Colonic mucosa (tissue), 4 donors: ENCODE data around the gene ZNF554. TPM values are rescaled to one million over a fixed set of nuclear protein-coding genes. Genes with fewer than 3 reads are reported as not detected.
A peak's percentile ranks its signal among the peaks of the same experiment; 100 is the strongest.

Source experiments
- DNase-seq: peaks from one replicate; pipeline ENCODE4 v3.0.0-alpha.2; 2020
- H3K27ac ChIP-seq: fragments of 200-600 bp; one replicate; pipeline ENCODE4 v1.8.0; 2021
- H3K27me3 ChIP-seq: fragments of 200-600 bp; one replicate; pipeline ENCODE4 v1.8.0; 2021
- H3K36me3 ChIP-seq: fragments of 200-600 bp; one replicate; pipeline ENCODE4 v1.8.0; 2021
- H3K4me1 ChIP-seq: fragments of 200-600 bp; one replicate; pipeline ENCODE4 v1.8.0; 2021; ENCODE audit warnings: mild to moderate bottlenecking
- H3K4me3 ChIP-seq: fragments of 200-600 bp; one replicate; pipeline ENCODE4 v1.8.0; 2021
- H3K9ac ChIP-seq, 2 donors: one replicate each; pipeline ENCODE4 v1.7.0; 2013; ENCODE audit warnings: control low read depth in 2 of 2, low read depth in 2 of 2, low read length in 2 of 2
- H3K9me3 ChIP-seq: fragments of 200-600 bp; one replicate; pipeline ENCODE4 v1.8.0; 2021
- intact Hi-C: fragments of 100-400 bp; cut with DNase I; formaldehyde crosslinking; loops from one replicate; pipeline ENCODE4 v1.14.1; 2022
- total RNA-seq, 2 donors: library from RNA; stranded (reverse); fragmentation: NEBNext Ultra II Directional in 1 of 2; extraction: Animal tissue kit (Norgen Biotek cat#: 25700) in 1 of 2; gene quantifications; one replicate each; pipeline ENCODE4 v1.2.1, GENCODE V29; 2021
- TF ChIP-seq, protein P1 (sequence below): fragments of 200-600 bp; IDR thresholded peaks from one replicate; pipeline ENCODE4 v1.8.0; 2022; ENCODE audit warnings: antibody characterized with exemption, mild to moderate bottlenecking
- donor health status: healthy.
- donor health status: DM: no; HTN: no; CAD: no.
- donor health status: DM: no; HTN: no; CAD: no.

Gene ZNF554
- total RNA-seq, 2 donors from 2014 or later, result 3.0 to 5.1 TPM

DNA sequence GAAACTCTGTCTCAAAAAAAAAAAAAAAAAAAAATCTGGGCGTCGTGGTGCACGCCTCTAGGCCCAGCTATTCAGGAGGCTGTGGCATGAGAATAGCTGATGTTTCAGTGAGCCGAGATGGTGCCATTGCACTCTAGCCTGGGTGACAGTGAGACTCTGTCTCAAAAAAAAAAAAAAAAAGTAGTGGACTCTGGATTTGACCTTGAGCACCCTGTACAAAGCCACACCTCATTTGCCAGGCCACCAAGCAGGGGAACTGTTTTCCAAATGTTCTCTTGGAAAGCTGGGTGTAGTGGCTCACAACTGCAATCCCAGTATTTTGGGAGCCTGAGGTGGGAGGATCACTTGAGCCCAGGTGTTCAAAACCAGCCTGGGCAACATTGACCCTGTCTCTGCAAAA is 17.8 kb downstream of the ZNF554 start:
- H3K27me3 ChIP-seq, result no peaks in the 10 kb centered on the region
- peaks cover 14% of the 10 kb centered on the region for H3K9me3 ChIP-seq
- peaks cover 6% of the 10 kb centered on the region for H3K36me3 ChIP-seq
- H3K4me1 ChIP-seq, result no peaks in the 10 kb centered on the region
- H3K9ac ChIP-seq, result no peak overlapping the region
- TF ChIP-seq, protein P1, sequence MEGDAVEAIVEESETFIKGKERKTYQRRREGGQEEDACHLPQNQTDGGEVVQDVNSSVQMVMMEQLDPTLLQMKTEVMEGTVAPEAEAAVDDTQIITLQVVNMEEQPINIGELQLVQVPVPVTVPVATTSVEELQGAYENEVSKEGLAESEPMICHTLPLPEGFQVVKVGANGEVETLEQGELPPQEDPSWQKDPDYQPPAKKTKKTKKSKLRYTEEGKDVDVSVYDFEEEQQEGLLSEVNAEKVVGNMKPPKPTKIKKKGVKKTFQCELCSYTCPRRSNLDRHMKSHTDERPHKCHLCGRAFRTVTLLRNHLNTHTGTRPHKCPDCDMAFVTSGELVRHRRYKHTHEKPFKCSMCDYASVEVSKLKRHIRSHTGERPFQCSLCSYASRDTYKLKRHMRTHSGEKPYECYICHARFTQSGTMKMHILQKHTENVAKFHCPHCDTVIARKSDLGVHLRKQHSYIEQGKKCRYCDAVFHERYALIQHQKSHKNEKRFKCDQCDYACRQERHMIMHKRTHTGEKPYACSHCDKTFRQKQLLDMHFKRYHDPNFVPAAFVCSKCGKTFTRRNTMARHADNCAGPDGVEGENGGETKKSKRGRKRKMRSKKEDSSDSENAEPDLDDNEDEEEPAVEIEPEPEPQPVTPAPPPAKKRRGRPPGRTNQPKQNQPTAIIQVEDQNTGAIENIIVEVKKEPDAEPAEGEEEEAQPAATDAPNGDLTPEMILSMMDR, result no peak
- no peak overlapping the region for H3K27ac ChIP-seq
- DNase-seq, result no peak
- H3K4me3 ChIP-seq, result no peak overlapping the region
- intact Hi-C loops, result no loop called here

DNA sequence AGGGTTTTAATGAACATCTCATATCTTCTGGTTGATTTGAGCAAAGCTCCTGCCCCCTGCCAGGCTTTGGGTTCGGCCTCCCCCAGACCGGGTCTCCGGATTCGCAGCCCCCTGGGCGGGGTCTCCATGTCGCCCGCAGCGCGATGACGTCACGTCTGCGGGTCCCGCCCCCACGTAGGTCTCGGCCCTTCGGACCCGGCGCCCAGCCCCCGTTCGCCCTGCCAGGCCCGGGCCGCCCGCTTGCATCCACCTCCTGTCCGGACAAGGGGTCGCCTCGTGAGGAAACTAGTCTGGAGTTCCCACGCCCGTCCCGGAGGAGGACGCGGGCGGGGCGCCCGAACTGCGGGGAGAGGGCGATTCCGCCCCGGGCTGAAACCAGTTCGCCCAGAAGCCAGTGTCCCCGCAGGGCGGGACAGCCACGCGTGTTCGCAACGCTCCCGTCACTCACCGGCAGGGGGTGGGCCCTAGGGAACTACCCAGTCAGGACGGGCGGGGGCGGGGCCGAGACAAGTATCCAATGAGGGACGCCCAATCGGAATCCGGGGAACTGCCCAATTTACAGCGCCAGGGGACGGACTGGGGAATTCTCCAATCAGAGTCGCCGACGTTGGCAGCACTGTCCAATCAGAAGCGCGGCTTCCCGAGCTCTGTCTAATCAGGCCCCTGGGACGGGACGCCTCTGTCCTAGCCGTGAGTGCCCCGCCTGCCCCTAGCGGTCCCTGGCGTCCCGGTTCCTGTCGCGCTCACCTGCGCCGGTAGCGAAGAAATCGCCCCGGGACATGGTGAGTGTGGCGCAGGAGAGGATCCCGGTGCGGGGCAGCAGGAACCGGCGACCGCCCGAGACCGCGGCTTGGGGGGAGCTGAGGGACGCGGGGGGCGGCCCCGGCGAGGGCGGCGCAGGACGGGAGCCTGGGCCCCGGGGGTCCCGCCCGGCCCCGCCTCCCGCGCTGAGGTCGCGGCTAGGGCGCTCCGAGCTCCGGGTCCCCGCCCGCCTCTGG is 21.4 kb downstream of the ZNF554 start, which contains the start of gene ZNF555:
Gene ZNF555, plus strand, starts transcription at position 682 of the 998 bp plus-strand sequence. Its CDS starts 98 bp downstream, at position 780.
- Histone ChIP-seq H3K4me1 (no peaks in the 10 kb centered on the region), H3K27ac (peak within 1 kb of the TSS; percentile 65), H3K9me3 (no peaks in the 10 kb centered on the region), H3K36me3 (no peaks in the 10 kb centered on the region), H3K27me3 (no peaks in the 10 kb centered on the region), H3K4me3 (peak within 1 kb of the TSS; percentile 61), H3K9ac (peak within 1 kb of the TSS; percentile 66 to 90)
- intact Hi-C loops, result no loop called here
- TF ChIP-seq, protein P1, result peak; percentile 45
- DNase-seq, result peak; percentile 99

DNA sequence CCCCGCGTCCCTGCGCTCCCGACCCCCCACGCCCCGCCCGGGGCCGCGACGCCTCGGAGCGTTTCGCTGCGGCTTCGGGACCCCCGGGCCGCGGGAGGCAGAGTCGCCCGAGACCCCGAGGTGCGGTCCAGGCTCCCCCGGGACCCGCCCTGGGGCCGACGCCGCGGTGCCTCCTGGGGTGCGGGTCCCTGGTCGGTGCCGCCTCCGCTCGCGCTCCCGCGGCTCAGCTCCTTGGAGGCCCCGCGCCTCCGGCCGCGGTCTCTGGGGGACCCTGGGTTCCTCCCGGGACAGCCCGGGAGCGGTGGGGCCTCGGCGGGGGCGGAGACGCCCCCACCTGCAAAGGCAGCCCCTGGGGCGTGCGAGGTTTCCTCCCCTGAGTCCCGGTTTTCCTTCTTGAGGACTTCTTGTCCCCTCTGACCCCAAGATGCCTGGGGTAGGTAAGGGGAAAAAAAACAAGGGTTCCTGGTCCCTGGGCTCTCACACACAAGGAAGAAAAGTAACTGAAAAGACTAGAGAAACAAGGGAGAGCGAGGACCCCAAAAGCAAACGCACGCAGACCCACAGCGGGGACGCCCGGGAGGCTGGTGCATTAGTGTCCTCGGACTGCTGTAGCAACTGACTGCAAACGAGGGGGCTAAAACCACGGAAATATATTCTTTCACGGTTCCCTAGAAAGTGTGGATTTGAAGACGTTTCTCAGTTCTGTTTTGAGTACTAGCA is 22.3 kb downstream of the ZNF554 start:
- peak overlapping the region; percentile 65 for H3K27ac ChIP-seq
- H3K9me3 ChIP-seq, result no peaks in the 10 kb centered on the region
- no peaks in the 10 kb centered on the region for H3K36me3 ChIP-seq
- TF ChIP-seq, protein P1, result no peak
- H3K27me3 ChIP-seq, result no peaks in the 10 kb centered on the region
- no peaks in the 10 kb centered on the region for H3K4me1 ChIP-seq
- H3K9ac ChIP-seq, result peak overlapping the region; percentile 66 to 90
- no peak for DNase-seq
- H3K4me3 ChIP-seq, result peak overlapping the region; percentile 61
- intact Hi-C loops, result no loop called here

DNA sequence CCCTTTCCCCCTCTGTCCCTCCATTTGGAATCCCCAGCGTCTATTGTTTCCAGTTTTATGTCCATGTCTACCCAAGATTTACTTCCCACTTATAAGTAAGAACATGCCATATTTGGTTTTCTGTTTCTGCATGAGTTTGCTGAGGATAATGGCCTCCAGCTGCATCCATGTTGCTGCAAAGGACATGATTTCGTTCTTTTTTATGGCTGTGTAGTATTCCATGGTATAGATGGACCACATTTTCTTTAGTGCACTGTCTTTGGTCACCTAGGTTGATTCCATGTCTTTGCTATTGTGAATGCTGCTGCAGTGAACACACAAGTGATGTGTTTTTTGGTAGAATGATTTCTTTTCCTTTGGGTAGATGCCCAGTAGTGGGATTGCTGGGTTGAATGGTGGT is 25.4 kb downstream of the ZNF554 start:
- Histone ChIP-seq H3K27me3 (no peaks in the 10 kb centered on the region), H3K36me3 (no peaks in the 10 kb centered on the region), H3K4me3 (no peak overlapping the region), H3K9ac (no peak overlapping the region), H3K27ac (no peak overlapping the region), H3K9me3 (no peaks in the 10 kb centered on the region), H3K4me1 (no peaks in the 10 kb centered on the region)
- TF ChIP-seq, protein P1, result no peak
- intact Hi-C loops, result no loop called here
- no peak for DNase-seq

DNA sequence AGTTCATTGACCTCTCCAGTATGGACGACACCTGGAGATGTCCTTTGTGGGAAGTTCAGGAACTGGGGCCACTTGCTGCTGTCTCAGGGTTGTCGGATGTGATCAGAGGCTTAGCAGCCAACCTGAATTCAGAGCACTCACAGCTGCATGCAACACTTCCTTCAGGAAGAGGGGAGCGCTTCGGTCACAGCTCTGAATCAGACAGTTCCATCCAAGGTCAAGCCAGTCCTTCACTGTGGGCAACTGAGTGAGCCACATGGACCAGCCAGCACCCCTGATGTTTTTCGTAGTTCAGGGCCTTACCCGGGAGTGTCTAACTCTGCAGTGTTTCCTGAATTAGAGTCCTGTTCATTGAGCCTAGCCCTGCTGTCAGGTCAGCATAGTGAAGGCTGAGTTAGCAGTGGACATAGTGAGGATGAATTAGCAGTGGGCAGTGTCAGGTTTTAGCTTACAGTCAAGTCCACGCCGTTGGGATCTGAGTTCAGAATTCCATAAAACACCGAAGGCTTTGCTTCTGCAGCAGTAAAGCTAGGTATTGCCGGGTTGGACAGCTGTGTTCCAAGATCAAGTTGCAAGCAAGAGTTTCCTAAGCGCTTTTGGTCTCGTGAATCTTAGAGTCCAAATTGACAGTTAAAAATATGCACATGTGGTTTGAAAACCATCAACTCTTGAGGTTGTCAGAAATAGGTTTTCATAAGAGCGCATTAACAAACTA is 26.7 kb downstream of the ZNF554 start:
- DNase-seq, result no peak
- intact Hi-C loops, result no loop called here
- H3K4me1 ChIP-seq, result no peaks in the 10 kb centered on the region
- H3K9me3 ChIP-seq, result no peaks in the 10 kb centered on the region
- no peak overlapping the region for H3K4me3 ChIP-seq
- H3K27me3 ChIP-seq, result no peaks in the 10 kb centered on the region
- TF ChIP-seq, protein P1, result no peak
- H3K27ac ChIP-seq, result no peak overlapping the region
- H3K36me3 ChIP-seq, result no peaks in the 10 kb centered on the region
- H3K9ac ChIP-seq, result no peak overlapping the region
